NCI-H1694 treated with DMSO at 0.1 percent for 48 hours (cell line): ENCODE data around the gene DNAJB11.
"Not testable (repeated sequence)": the region's sequence is repeated elsewhere in the genome, so short reads cannot be mapped to it uniquely, and the experiment has no call there.

Experiments
- DNase-seq: peaks from one replicate; lab custom pipeline; 2025; lab: John Stamatoyannopoulos, UW

The DNAJB11 gene

GRCh38 chr3:186618318-186618938 lies 47.9 kb downstream of the DNAJB11 start:
- no peak for DNase-seq

- DNase-seq: no peak
Observed at GRCh38 chr3:186619787-186620212, 49.3 kb downstream of the DNAJB11 start.

GRCh38 chr3:186620213-186621092 lies 49.9 kb downstream of the DNAJB11 start:
- DNase-seq: no peak

- DNase-seq: no peak
Observed at GRCh38 chr3:186621894-186622650, 51.6 kb downstream of the DNAJB11 start.

GRCh38 chr3:186622651-186623310 lies 52.3 kb downstream of the DNAJB11 start:
- DNase-seq: no peak

GRCh38 chr3:186624598-186624997 lies 54.1 kb downstream of the DNAJB11 start:
- no peak for DNase-seq

GRCh38 chr3:186625600-186626042 lies 55.1 kb downstream of the DNAJB11 start:
- no peak for DNase-seq

- no peak for DNase-seq
Observed at GRCh38 chr3:186626254-186626847, 55.8 kb downstream of the DNAJB11 start.

- no peak for DNase-seq
Observed at GRCh38 chr3:186627852-186628414, 57.4 kb downstream of the DNAJB11 start.

GRCh38 chr3:186628756-186629155 lies 58.2 kb downstream of the DNAJB11 start:
- DNase-seq: no peak

- DNase-seq: no peak
Observed at GRCh38 chr3:186630950-186631641, 60.6 kb downstream of the DNAJB11 start.

GRCh38 chr3:186633481-186633880 lies 63.0 kb downstream of the DNAJB11 start:
- DNase-seq: no peak

- DNase-seq: not testable (repeated sequence)
Observed at GRCh38 chr3:186634207-186634606, 63.7 kb downstream of the DNAJB11 start.
